Stimulated activated naive B cell treated with anti-CD40 and anti-IgM and Interleukin-4, amounts not matched to agents 10 μg/mL and 1 μg/mL and 100 μg/mL, for 72 hours (primary cell): ENCODE data around the gene C2CD5.
"Not testable (repeated sequence)": the region's sequence is repeated elsewhere in the genome, so short reads cannot be mapped to it uniquely, and the experiment has no call there.

Source experiments
- ATAC-seq, 2 donors: fragments of 150-1000 bp; cut with Tn5 transposase; replicated peaks; 2 replicates each; pipeline ENCODE4 v1.10.0; 2021; ENCODE audit warnings: moderate library complexity in 1 of 2
- DNase-seq: peaks from one replicate; pipeline ENCODE4 v3.0.0; 2021
- H3K27ac Mint-ChIP-seq: one replicate; pipeline ENCODE4 v1.8.0; 2022; ENCODE audit warnings: mild to moderate bottlenecking, mixed read lengths
- H3K27me3 Mint-ChIP-seq, 2 donors: one replicate each; pipeline ENCODE4 v1.8.0; 2022; ENCODE audit warnings: mixed read lengths in 2 of 2
- H3K36me3 Mint-ChIP-seq, 2 donors: one replicate each; pipeline ENCODE4 v1.8.0; 2022; ENCODE audit warnings: mixed read lengths in 2 of 2, mild to moderate bottlenecking in 1 of 2
- H3K4me1 Mint-ChIP-seq, 2 donors: one replicate each; pipeline ENCODE4 v1.8.0; 2022; ENCODE audit warnings: mixed read lengths in 2 of 2, mild to moderate bottlenecking in 1 of 2
- H3K4me3 Mint-ChIP-seq, 2 donors: one replicate each; pipeline ENCODE4 v1.8.0; 2022; ENCODE audit warnings: mild to moderate bottlenecking in 2 of 2, mixed read lengths in 2 of 2, moderate library complexity in 1 of 2
- H3K9me3 Mint-ChIP-seq, 2 donors: one replicate each; pipeline ENCODE4 v1.8.0; 2022; ENCODE audit warnings: mixed read lengths in 2 of 2, mild to moderate bottlenecking in 1 of 2

The C2CD5 gene

DNA sequence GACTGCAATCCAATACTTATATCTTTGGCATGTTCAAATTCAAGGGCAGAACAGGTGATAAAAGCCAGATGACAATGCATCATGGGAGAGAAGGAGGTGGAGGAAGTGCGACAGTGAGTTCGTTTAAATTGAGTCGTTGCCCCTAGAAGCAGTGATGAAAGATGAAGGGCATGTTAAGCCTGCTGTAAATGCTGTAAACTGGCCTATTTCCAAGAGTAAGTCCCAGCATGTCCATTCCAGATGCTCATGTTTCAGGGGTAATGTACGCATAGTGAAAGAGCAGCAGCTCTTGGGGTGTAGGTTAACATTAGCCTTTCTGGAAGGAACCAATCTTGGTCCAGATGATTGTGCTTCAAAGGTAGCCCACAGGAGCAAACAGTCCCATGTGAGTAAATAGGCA, 97.1 kb downstream of the C2CD5 start:
- H3K9me3 Mint-ChIP-seq = no peaks in the 10 kb centered on the region
- no peak for ATAC-seq
- H3K27me3 Mint-ChIP-seq = no peaks in the 10 kb centered on the region
- no peak overlapping the region for H3K4me3 Mint-ChIP-seq
- H3K4me1 Mint-ChIP-seq = peaks cover 5 to 6% of the 10 kb centered on the region in 2 donors
- H3K36me3 Mint-ChIP-seq = peaks cover 1 to 13% of the 10 kb centered on the region in 2 donors
- DNase-seq = no peak
- H3K27ac Mint-ChIP-seq = no peak overlapping the region

DNA sequence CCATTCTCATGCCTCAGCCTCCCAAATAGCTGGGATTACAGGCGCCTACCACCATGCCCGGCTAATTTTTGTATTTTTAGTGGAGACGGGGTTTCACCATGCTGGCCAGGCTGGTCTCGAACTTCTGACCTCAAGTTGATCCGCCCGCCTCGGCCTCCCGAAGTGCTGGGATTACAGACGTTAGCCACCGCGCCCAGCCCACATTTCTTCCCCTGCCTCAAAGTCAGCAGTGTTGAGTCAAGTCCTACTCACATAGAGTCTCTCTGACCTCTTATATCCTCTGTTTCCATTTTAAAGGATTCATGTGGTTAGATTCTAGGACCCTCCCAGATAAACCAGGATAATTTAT, 100.1 kb downstream of the C2CD5 start:
- not testable (repeated sequence) for DNase-seq, H3K27ac Mint-ChIP-seq, H3K36me3 Mint-ChIP-seq, ATAC-seq, H3K27me3 Mint-ChIP-seq, H3K4me3 Mint-ChIP-seq, H3K9me3 Mint-ChIP-seq
- H3K4me1 Mint-ChIP-seq = peaks cover 8 to 12% of the 10 kb centered on the region in 2 donors

DNA sequence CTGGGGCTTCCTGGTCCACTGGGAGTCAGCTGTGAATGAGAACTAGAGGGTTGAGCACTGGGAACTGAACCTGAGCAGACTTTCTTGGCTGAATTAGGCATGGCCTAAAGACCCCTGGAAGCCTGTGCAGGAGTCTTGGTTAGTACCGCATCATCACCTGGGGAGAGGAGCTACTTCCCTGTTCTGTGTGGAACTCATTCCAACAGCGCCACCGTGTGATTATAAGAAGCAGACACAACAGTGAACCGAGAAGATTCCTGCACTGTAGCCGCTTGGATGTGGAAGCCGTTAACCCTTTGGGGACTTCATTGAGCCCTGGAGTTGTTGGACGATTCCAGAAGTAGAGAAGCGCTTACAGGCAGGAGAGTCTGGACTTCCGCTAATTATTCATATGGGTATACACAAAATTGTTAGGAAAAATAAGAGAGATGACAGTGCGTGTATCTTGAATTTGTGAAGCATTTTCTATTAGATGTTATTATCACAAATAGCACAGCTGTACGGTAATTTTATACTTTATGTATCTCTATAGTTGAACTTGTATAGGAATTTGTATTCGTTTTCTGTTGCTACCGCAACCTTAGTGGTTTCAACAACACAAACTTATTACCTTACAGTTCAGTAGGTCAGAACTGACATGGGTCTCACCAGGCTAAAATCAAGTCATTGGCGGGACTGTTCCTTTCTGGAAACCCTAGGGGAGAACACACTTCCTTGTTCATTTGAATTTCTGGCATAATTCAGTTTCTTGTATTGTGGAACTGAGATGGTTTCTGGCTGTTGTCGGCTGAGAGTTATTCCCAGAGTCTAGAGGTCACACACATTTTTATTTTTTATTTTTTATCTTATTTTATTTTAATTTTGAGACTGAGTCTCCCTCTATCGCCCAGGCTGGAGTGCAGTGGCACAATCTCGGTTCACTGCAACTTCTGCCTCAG, 100.7 kb downstream of the C2CD5 start:
- Mint-ChIP-seq H3K4me3 (no peak overlapping the region), H3K4me1 (peaks cover 8 to 12% of the 10 kb centered on the region in 2 donors), H3K27me3 (no peaks in the 10 kb centered on the region), H3K36me3 (peaks cover 0 to 4% of the 10 kb centered on the region in 2 donors), H3K27ac (peak overlapping the region; percentile 25), H3K9me3 (no peaks in the 10 kb centered on the region)
- ATAC-seq (peak; percentile 100), DNase-seq (peak; percentile 46)

DNA sequence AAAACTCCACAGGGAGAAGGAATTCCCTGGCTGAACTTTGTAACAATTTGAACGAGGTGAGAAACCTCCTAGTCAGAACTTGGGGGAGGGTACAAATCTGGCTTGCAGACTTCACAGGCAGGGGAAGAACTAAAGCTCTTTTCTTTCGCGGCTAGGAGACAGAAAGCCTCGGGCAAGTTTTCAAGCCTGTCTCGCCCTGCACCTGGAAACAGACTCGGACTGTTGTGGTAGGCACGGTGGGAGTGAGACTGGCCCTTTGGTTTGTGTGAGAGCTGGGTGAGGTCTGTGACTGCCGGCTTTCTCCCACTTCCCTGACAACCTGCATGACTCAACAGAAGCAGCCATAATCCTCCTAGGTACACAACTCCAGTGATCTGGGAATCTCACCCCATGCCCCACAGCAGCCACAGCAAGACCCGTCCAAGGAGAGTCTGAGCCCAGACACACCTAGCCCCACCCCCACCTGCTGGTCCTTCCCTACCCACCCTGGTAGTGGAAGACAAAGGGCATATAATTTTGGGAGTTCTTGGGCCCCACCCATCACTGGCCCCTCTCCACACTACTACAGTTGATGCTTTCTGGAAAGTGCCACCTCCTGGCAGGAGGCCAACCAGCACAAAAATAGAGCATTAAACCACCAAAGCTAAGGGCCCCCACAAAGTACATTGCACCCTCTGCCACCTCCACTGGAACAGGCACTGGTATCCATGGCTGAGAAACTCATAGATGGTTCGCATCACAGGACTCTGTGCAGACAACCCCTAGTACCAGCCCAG, 107.1 kb downstream of the C2CD5 start:
- no peak for DNase-seq
- Mint-ChIP-seq H3K4me3 (no peak overlapping the region), H3K27ac (no peak overlapping the region), H3K4me1 (peaks cover 6% of the 10 kb centered on the region in 2 donors), H3K36me3 (no peaks in the 10 kb centered on the region), H3K27me3 (no peaks in the 10 kb centered on the region), H3K9me3 (no peaks in the 10 kb centered on the region)
- ATAC-seq = no peak

DNA sequence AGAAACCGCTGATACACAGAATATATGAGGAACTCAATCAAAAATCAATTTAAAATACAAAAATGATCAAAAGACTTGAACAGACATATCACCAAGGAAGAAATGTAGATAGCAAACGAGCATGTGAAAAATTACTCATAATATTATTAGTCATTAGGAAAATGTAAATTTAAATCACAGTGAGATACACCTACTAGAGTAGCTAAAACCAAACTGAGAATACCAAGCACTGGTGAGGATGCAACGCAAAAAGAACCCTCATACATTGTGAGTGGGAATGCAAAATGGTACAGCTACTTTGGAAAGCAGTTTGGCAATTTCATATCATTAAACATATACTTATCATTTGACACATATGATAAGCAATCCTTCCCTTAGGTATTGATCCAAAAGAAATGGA, 108.8 kb downstream of the C2CD5 start:
- Mint-ChIP-seq H3K4me1 (peaks cover 9 to 13% of the 10 kb centered on the region in 2 donors), H3K27me3 (no peaks in the 10 kb centered on the region), H3K27ac (no peak overlapping the region), H3K4me3 (no peak overlapping the region), H3K36me3 (no peaks in the 10 kb centered on the region), H3K9me3 (no peaks in the 10 kb centered on the region)
- DNase-seq (no peak), ATAC-seq (no peak)

DNA sequence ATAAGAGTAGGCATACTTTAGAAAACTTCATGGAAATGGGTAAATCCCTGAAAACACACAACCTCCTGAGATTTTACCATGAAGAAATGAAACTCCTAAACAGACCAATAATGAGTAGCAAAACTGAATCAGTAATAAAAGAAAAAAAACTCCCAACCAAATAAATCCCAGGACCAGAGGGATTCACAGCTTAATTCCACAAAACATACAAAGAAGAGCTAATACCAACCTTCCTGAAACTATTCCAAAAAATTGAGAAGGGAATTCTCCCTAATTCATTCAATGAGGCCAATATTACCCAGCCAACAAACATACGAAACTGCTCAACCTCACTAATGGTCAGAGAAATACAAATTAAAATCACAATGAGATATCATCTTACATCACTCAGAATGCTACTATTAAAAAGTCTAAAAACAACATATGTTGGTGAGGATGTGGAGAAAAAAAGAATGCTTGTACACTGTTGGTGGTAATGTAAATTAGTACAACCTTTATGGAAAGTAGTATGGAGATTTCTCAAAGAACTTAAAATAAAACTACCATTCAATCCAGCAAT, 112.6 kb downstream of the C2CD5 start:
- Mint-ChIP-seq H3K27me3 (no peaks in the 10 kb centered on the region), H3K9me3 (no peaks in the 10 kb centered on the region), H3K4me3 (no peak overlapping the region), H3K36me3 (no peaks in the 10 kb centered on the region), H3K27ac (no peak overlapping the region), H3K4me1 (peaks cover 3 to 6% of the 10 kb centered on the region in 2 donors)
- DNase-seq = no peak
- no peak for ATAC-seq

DNA sequence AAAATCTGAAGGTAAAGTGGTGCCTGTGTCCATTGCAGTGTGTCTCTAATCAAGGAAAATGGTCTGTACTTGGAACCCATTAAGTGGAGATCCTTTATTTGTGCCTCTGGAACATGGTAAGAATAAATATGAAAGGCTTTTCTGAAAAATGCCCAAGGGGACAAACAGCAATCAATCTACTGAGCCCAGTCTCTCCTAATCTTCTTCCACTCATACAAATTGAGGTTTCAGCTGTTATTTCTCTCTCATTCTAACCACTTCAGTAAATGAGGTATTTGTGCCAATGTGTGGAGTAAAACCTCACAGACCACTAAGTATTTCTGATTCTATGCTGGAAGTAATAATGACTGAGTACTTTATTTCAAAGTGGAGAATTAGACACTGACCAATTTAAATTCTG, 127.5 kb downstream of the C2CD5 start:
- Mint-ChIP-seq H3K27me3 (peaks cover 0 to 3% of the 10 kb centered on the region in 2 donors), H3K4me1 (peaks cover 0 to 2% of the 10 kb centered on the region in 2 donors)

DNA sequence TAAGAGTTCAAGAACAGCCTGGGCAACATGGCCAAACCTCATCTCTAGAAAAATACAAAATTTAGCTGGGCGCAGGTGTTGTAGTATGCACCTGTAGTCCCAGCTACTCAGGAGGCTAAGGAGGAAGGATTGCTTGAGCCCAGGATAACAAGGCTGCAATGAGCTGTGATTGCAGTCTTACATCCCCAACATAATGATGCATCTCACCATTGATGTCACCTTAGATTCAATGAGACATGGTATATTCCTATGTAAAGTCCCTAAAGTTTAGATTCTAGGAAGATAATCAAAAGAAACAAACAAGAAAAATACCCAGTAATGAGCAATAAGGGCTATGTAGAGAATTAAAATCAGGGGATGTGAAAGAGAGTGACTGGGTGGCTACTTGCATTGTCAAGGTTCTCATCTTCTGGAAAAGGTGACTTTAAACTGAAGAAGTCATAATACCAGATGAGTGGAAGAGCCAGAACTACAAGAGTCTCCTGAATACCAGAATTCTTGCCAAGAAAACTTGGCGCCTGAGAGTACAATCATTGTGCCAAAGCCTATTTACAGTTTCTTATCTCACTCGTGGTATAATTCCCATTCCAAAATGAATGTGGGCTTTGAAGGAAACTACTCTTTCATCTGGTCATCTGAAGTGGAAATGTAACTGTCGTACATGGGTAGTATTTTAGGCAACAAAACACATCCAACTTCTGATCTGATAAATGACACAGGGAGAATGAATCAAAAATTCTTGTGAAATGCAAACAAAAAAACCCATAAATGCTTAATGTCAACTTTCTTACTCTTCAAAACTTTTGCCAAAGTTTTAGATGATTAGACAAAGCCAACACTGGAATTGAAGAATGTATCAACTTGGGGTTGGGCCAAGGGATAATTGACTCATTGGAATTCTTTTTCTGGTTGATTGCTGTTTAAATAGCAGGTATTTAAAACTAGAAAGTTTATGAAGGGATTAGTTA, 128.7 kb downstream of the C2CD5 start:
- no peak for DNase-seq
- Mint-ChIP-seq H3K4me3 (no peak overlapping the region), H3K9me3 (no peaks in the 10 kb centered on the region), H3K4me1 (peaks cover 0 to 2% of the 10 kb centered on the region in 2 donors), H3K27ac (peak overlapping the region; percentile 9), H3K36me3 (no peaks in the 10 kb centered on the region), H3K27me3 (peaks cover 0 to 3% of the 10 kb centered on the region in 2 donors)
- peak in 1 of 2 donors; percentile 43 for ATAC-seq

More for the DNA sequence above, 127.5 kb downstream of the C2CD5 start:
- Mint-ChIP-seq H3K27ac (peak overlapping the region; percentile 14), H3K36me3 (no peaks in the 10 kb centered on the region), H3K9me3 (no peaks in the 10 kb centered on the region), H3K4me3 (no peak overlapping the region)
- ATAC-seq = no peak
- DNase-seq = no peak

DNA sequence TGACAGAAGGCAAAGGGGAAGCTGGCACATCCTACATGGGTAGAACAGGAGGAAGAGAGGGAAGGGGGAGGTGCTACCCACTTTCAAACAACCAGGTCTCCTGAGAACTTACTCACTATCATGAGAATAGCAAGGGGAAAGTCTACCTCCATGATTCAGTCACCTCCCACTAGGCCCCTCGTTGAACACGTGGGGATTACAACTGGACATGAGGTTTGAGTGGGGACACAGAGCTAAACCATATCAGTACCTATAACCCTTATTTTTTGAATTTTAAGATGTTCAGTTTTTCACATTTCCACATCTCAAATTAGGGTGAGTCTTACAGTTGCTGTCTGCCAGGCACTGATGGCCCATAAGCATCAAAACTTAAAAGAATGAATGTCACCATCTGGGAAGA, 129.6 kb downstream of the C2CD5 start:
- Mint-ChIP-seq H3K36me3 (no peaks in the 10 kb centered on the region), H3K9me3 (no peaks in the 10 kb centered on the region), H3K27ac (peak overlapping the region; percentile 62), H3K27me3 (peaks cover 0 to 3% of the 10 kb centered on the region in 2 donors), H3K4me1 (peaks cover 0 to 2% of the 10 kb centered on the region in 2 donors), H3K4me3 (no peak overlapping the region)
- ATAC-seq = no peak
- DNase-seq = no peak

DNA sequence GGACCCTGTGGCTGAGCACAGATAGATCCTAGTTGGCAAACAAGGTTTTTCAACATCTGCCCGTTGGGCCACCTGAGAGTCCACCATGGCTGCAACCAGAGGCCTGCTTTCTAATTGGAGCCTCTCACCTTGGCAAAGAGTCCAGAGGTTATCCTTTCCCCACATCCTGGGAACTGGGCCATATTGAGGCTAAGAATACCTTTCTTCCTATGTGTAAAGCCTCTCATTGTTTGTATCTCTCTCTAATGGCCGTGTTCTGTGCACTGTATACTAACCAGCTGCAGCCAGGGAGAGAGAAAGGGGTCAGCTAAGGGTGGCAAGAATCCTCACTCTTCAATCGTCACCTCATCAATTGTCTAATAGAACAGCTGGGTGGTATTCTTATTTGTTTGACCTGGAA, 130.8 kb downstream of the C2CD5 start:
- H3K4me1 Mint-ChIP-seq = peaks cover 0 to 2% of the 10 kb centered on the region in 2 donors
- H3K4me3 Mint-ChIP-seq = no peak overlapping the region
- H3K27me3 Mint-ChIP-seq = peaks cover 0 to 3% of the 10 kb centered on the region in 2 donors
- H3K27ac Mint-ChIP-seq = no peak overlapping the region
- no peak for DNase-seq
- no peaks in the 10 kb centered on the region for H3K36me3 Mint-ChIP-seq
- H3K9me3 Mint-ChIP-seq = no peaks in the 10 kb centered on the region
- ATAC-seq = no peak

DNA sequence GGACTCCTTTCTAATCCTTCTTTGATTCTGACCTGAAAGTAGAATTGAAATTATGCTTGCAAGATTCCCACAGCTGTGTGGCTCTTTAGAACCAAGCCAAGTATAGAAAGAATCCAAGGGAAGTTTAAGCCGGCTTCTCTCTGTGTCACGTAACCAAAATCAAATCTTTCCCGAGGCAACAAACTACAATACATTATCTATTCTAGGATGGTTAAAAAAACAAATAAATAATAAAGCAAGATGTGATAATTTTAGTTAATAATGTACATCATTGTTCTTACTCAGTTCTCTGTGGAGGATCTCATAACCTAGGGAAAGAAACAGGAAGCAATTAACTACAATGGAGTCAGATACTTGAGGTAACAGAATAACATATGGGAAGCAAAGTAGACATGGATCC, 131.8 kb downstream of the C2CD5 start:
- Mint-ChIP-seq H3K27me3 (peaks cover 0 to 3% of the 10 kb centered on the region in 2 donors), H3K9me3 (no peaks in the 10 kb centered on the region), H3K4me1 (peaks cover 0 to 2% of the 10 kb centered on the region in 2 donors), H3K4me3 (no peak overlapping the region), H3K36me3 (no peaks in the 10 kb centered on the region), H3K27ac (no peak overlapping the region)
- DNase-seq (no peak), ATAC-seq (no peak)

DNA sequence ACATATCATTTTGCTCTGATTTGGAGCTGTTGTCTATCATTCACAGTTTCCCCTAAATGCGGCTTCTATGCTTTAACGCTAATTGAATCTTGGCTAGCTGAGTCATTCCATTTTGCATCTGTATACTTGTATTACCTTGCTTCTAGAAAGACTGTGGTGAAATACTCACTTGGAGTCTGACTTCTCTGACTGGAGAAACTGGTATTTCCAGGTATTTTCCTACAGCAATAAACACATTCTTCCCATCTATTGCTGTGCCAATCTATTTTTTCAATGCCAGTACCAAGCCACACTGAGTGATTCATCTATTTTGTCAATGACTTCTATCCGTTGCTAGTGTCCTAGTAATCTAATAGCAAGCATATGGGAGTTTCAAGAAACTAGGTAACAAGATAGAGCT, 133.9 kb downstream of the C2CD5 start:
- DNase-seq = no peak
- H3K4me3 Mint-ChIP-seq = no peak overlapping the region

DNA sequence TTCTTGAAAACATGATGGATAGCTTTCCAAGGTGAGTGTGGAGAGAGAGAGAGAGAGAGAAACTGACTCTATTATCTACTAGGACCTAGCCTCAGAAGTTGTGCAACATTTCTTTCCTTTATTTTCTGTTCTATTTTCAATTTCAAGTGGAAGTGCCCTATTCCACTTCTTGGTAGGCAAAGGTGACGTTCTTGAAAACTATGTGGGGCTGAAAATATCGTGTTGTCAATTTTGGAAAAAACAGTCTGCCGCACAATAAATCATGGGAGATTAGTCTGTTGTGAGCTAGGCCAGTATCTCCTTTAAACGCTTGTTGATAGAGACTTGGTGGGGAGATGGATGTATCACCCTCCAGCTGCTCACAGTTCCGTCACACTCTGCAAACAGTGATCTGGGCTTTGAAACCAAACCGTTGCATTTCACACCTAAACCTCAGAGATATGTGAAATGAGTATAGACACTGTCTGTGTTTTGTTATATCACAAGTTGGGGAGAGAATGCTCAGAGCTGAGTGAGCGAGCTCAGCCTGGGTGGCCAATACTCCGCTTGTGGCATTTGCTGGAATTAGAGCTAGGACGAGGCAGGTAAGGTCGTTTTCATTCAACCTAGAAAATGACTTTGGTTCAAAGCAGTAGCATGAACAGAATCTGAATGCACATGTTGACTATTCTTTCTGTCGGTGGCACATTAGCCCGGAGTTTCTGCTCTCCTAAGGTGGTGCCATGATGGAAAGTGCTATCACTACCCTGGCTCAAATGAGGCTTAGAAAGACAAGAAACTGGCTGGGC, 134.8 kb downstream of the C2CD5 start:
- no peak overlapping the region for H3K4me3 Mint-ChIP-seq
- H3K27ac Mint-ChIP-seq = no peak overlapping the region
- H3K4me1 Mint-ChIP-seq = peaks cover 0 to 1% of the 10 kb centered on the region in 2 donors
- H3K36me3 Mint-ChIP-seq = no peaks in the 10 kb centered on the region
- peaks cover 0 to 3% of the 10 kb centered on the region in 2 donors for H3K27me3 Mint-ChIP-seq
- H3K9me3 Mint-ChIP-seq = no peaks in the 10 kb centered on the region
- no peak for ATAC-seq
- DNase-seq = no peak

More for the DNA sequence above, 133.9 kb downstream of the C2CD5 start:
- no peaks in the 10 kb centered on the region for H3K9me3 Mint-ChIP-seq
- ATAC-seq = no peak
- no peak overlapping the region for H3K27ac Mint-ChIP-seq
- H3K36me3 Mint-ChIP-seq = no peaks in the 10 kb centered on the region
- H3K27me3 Mint-ChIP-seq = peaks cover 0 to 3% of the 10 kb centered on the region in 2 donors
- H3K4me1 Mint-ChIP-seq = peaks cover 0 to 2% of the 10 kb centered on the region in 2 donors
